Psoas muscle (tissue), 8 donors: ENCODE results near the gene CCNY. TPM values are rescaled to one million over a fixed set of nuclear protein-coding genes. Genes with fewer than 3 reads are reported as not detected.

ENCODE experiments used
- ATAC-seq, 4 donors: fragments of 200-7000 bp; cut with Tn5 transposase; one replicate each; pipeline ENCODE4 v1.9.1; 2020; ENCODE audit warnings: moderate library complexity in 3 of 4, mild to moderate bottlenecking in 2 of 4
- DNase-seq, 2 donors: peaks; one replicate each; pipeline ENCODE4 v3.0.0-alpha.2; 2020
- H3K27ac ChIP-seq: fragments of 200-600 bp; one replicate; pipeline ENCODE4 v1.8.0; 2022
- H3K27me3 ChIP-seq, 3 donors: fragments of 200-600 bp in 1 of 3; one replicate each; pipeline versions ENCODE4 v1.6.1 to v1.8.0; 2013 to 2022; ENCODE audit warnings: low read length in 2 of 3, mild to moderate bottlenecking in 2 of 3, moderate library complexity in 1 of 3; ENCODE audit not compliant: insufficient read depth in 3 of 3
- H3K36me3 ChIP-seq, 2 donors: fragments of 200-600 bp in 1 of 2; one replicate each; pipeline versions ENCODE4 v1.6.1 to v1.8.0; 2013 to 2022; ENCODE audit warnings: low read depth in 1 of 2, mild to moderate bottlenecking in 1 of 2, moderate library complexity in 1 of 2; ENCODE audit not compliant: insufficient read depth in 1 of 2
- H3K4me1 ChIP-seq: fragments of 200-600 bp; one replicate; pipeline ENCODE4 v1.8.0; 2022
- H3K4me3 ChIP-seq: fragments of 200-600 bp; one replicate; pipeline ENCODE4 v1.8.0; 2022; ENCODE audit warnings: mild to moderate bottlenecking
- H3K9me3 ChIP-seq: fragments of 200-600 bp; one replicate; pipeline ENCODE4 v1.8.0; 2022
- WGBS, 3 donors: extraction: QIAGEN DNeasy Blood & Tissue Kit; methylation state at CpG; one replicate each; pipeline versions ENCODE4 v1.1.6 to v1.1.7; 2013; 5-methylcytosine and 5-hydroxymethylcytosine counted together
- intact Hi-C, 2 donors: fragments of 100-400 bp; cut with DNase I; formaldehyde crosslinking; loops; one replicate each; pipeline versions ENCODE4 v1.11.0 to v1.14.2; 2022
- polyA plus RNA-seq, 3 donors: library from polyadenylated mRNA; stranded (reverse); fragments of 200-250 nt; gene quantifications; one replicate each; pipeline ENCODE4 v1.2.3, GENCODE V29; 2013
- total RNA-seq, 4 donors: library from RNA; stranded (reverse); fragmentation: NEBNext Ultra II Directional in 2 of 4; extraction: Animal tissue kit (Norgen Biotek cat#: 25700) in 2 of 4; gene quantifications; one replicate each; pipeline versions ENCODE4 v1.2.1 to v1.2.4, GENCODE V29; 2021 to 2023
- TF ChIP-seq, protein P1 (sequence below): fragments of 200-600 bp; IDR thresholded peaks from one replicate; pipeline ENCODE4 v1.8.0; 2022; ENCODE audit warnings: antibody characterized with exemption
- donor health status: healthy with polysubstance abuse.
- donor health status: DM: no; HTN: no; CAD: no; lungs with moderate emphysema.
- donor health status: Bipolar disorder and iron deficiency.
- donor health status: healthy.
- donor health status: DM: yes; HTN: yes; CAD: no.
- donor health status: DM: no; HTN: no; CAD: no.
- donor health status: DM: no; HTN: no; CAD: no.
- donor health status: DM: yes; HTN: yes; CAD: no.

CCNY gene
- total and polyA plus RNA-seq, 7 donors = 21.2 to 55.8 (median 47.0) TPM

- ATAC-seq (peak; percentile 59 to 82 (median 78)), DNase-seq (no peak)
- intact Hi-C loops = no loop called here
- H3K4me1 ChIP-seq = peaks cover 67% of the 10 kb centered on the region
- H3K4me3 ChIP-seq = peak overlapping the region; percentile 13
- peak overlapping the region; percentile 81 for H3K27ac ChIP-seq
- TF ChIP-seq, protein P1, sequence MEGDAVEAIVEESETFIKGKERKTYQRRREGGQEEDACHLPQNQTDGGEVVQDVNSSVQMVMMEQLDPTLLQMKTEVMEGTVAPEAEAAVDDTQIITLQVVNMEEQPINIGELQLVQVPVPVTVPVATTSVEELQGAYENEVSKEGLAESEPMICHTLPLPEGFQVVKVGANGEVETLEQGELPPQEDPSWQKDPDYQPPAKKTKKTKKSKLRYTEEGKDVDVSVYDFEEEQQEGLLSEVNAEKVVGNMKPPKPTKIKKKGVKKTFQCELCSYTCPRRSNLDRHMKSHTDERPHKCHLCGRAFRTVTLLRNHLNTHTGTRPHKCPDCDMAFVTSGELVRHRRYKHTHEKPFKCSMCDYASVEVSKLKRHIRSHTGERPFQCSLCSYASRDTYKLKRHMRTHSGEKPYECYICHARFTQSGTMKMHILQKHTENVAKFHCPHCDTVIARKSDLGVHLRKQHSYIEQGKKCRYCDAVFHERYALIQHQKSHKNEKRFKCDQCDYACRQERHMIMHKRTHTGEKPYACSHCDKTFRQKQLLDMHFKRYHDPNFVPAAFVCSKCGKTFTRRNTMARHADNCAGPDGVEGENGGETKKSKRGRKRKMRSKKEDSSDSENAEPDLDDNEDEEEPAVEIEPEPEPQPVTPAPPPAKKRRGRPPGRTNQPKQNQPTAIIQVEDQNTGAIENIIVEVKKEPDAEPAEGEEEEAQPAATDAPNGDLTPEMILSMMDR = no peak
- H3K9me3 ChIP-seq = no peaks in the 10 kb centered on the region
- H3K36me3 ChIP-seq = no peaks in the 10 kb centered on the region
- 27 to 36% (median 29%) methylated on average over 5 of the region's 5 CpGs for WGBS, 3 donors
- H3K27me3 ChIP-seq = no peaks in the 10 kb centered on the region
Measured at GRCh38 chr10:35422228-35422627, 85.9 kb downstream of the CCNY start.

GRCh38 chr10:35423505-35424306 lies 87.4 kb downstream of the CCNY start:
- DNase-seq (no peak), ATAC-seq (no peak)
- Histone ChIP-seq H3K36me3 (no peaks in the 10 kb centered on the region), H3K4me3 (no peak overlapping the region), H3K27ac (no peak overlapping the region), H3K9me3 (no peaks in the 10 kb centered on the region), H3K4me1 (peaks cover 59% of the 10 kb centered on the region), H3K27me3 (no peaks in the 10 kb centered on the region)
- intact Hi-C loops = no loop called here
- WGBS, 3 donors = 97 to 98% (median 98%) methylated on average over 11 of the region's 11 CpGs
- TF ChIP-seq, protein P1 = no peak

DNA sequence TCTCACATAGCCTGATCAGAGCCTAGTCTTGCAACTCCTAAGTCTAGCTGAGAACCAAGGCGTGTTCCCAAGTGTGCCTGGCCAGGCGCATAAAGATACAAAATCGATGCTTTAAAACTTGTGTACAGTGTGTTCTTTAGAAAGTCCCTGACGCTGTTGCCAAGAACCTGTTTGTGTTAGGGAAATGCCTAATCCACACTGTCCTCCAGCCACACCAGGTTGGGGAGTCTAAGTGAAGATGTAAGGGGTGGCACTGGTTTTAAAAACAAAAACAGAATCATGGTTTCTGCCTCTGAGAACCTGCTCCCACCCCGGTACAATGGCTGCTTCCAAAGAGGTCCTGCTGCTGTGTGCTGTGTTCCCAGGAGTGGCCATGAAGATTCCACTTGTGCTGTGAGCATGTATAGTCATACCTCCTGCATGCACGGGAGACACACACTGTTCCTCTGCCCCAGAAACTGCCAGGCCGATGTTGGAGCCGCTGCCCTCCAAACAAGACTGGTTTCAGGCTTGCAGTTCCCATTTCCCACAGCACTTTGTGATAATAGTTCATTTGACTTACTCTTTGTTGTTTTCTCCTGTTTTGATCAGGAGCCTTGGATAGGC lies 88.5 kb downstream of the CCNY start:
- Histone ChIP-seq H3K4me1 (peaks cover 54% of the 10 kb centered on the region), H3K4me3 (no peak overlapping the region), H3K27me3 (no peaks in the 10 kb centered on the region), H3K27ac (no peak overlapping the region), H3K9me3 (no peaks in the 10 kb centered on the region), H3K36me3 (no peaks in the 10 kb centered on the region)
- intact Hi-C loops = no loop called here
- ATAC-seq (no peak), DNase-seq (no peak)
- 34 to 73% (median 59%) methylated on average over 8 of the region's 8 CpGs for WGBS, 3 donors
- TF ChIP-seq, protein P1 = no peak

DNA sequence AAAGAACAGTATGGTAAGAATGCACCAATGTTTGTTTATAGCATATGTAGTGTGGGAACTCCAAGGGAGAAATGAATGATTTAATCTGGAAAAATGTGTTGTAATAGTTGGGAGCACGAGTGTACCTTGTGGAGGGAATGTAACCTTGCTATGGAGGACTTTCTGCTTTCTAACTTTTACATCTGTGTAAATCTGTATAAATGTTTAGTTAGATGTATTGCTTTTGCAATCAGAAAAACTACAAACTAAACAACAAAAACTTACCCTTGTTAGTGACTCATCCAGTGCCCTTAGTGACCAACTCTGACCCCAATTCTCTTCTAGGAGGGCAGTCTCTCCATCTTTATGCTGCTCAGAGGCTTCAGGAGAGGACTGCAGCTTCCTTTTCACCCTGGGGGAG lies 89.3 kb downstream of the CCNY start:
- Histone ChIP-seq H3K4me3 (no peak overlapping the region), H3K9me3 (no peaks in the 10 kb centered on the region), H3K36me3 (no peaks in the 10 kb centered on the region), H3K27me3 (no peaks in the 10 kb centered on the region), H3K27ac (no peak overlapping the region), H3K4me1 (peaks cover 47% of the 10 kb centered on the region)
- TF ChIP-seq, protein P1 = no peak
- DNase-seq = no peak
- ATAC-seq = no peak
- WGBS, 3 donors = 64 to 87% (median 74%) methylated on average over 1 of the region's 1 CpG
- intact Hi-C loops = no loop called here
